ENCODE data around the gene FAM111A. TPM values are rescaled to one million over a fixed set of nuclear protein-coding genes. Genes with fewer than 3 reads are reported as not detected.

Gene FAM111A
- total and polyA plus RNA-seq, 9 of the 15 experiments (the other 6 are each of a cell fraction or from before 2014, with no cell fraction given) = 14.8 to 30.6 (median 20.1) TPM

- WGBS (ENCODE audit: insufficient coverage, low coverage, missing lambda C conversion rate) = 8% methylated on average over 2 of the region's 2 CpGs
- H4K20me1 ChIP-seq (replicated peaks; ENCODE audit: control insufficient read depth, insufficient read depth, low read length) = no peaks in the 10 kb centered on the region
- in situ Hi-C loops (cut with MboI) = loop anchor here (25.0 kb wide), 1 partner anchor 501 kb away; no protein-coding TSS in a partner anchor
- no peaks in the 10 kb centered on the region for H3K9me1 ChIP-seq (ENCODE audit: control insufficient read depth, insufficient read depth, low read length)
- FAIRE-seq = no peak
- no TSS peak for BruUV-seq (replicated peaks)
- no peak overlapping the region for H2AFZ ChIP-seq (ENCODE audit: low read depth, low read length)
- no peaks in the 10 kb centered on the region for H3K79me2 ChIP-seq (ENCODE audit: control insufficient read depth, insufficient read depth, low read length)
- H3K36me3 ChIP-seq (ENCODE audit: control insufficient read depth, insufficient read depth, low read length) = no peaks in the 10 kb centered on the region
- no peak for ATAC-seq
- intact Hi-C loops (cut with micrococcal nuclease) = no loop called here
- CTCF ChIA-PET (ENCODE audit: low intra/inter-chr PET ratio) = interaction anchor here (0.6 kb wide), 1 partner anchor 36 kb away, joined by 3 read pairs; no protein-coding TSS in a partner anchor
- H3K27ac ChIP-seq (ENCODE audit: extremely low read depth, low read depth, low read length) = no peak overlapping the region
- POLR2A ChIA-PET = no interaction called here
- peaks cover 4 to 14% of the 10 kb centered on the region in 2 experiments; a peak in 4 of 5 replicates for H3K4me1 ChIP-seq (replicated peaks in 1 of 2; ENCODE audit: control insufficient read depth in 2 of 2, insufficient read depth in 2 of 2, low read length in 2 of 2)
- DNase-seq (ENCODE audit: extremely low read depth in 1 of 4, low spot score in 3 of 4) = no peak
- H3K9me3 ChIP-seq (replicated peaks; ENCODE audit: control insufficient read depth, insufficient read depth, low read depth, low read length) = no peaks in the 10 kb centered on the region
- H3K4me3 ChIP-seq = no peak overlapping the region
- H3K4me2 ChIP-seq (ENCODE audit: insufficient read depth, low read length) = no peak overlapping the region
- H3K27me3 ChIP-seq (ENCODE audit: control insufficient read depth in 2 of 2, insufficient read depth in 2 of 2, low read length in 2 of 2) = no peaks in the 10 kb centered on the region
- TF ChIP-seq HCFC1 (IDR thresholded peaks at IDR 0.05; ENCODE audit: low read depth, low read length) = no peak
- TF ChIP-seq KLF13 (tag; IDR thresholded peaks at IDR 0.05; ENCODE audit: borderline replicate concordance, low read depth) = no peak
- TF ChIP-seq, protein P1, sequence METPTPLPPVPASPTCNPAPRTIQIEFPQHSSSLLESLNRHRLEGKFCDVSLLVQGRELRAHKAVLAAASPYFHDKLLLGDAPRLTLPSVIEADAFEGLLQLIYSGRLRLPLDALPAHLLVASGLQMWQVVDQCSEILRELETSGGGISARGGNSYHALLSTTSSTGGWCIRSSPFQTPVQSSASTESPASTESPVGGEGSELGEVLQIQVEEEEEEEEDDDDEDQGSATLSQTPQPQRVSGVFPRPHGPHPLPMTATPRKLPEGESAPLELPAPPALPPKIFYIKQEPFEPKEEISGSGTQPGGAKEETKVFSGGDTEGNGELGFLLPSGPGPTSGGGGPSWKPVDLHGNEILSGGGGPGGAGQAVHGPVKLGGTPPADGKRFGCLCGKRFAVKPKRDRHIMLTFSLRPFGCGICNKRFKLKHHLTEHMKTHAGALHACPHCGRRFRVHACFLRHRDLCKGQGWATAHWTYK (CRISPR knock-in tag; IDR thresholded peaks at IDR 0.05) = no peak
- TF ChIP-seq NR3C1 (CRISPR knock-in tag; IDR thresholded peaks at IDR 0.05) = no peak
- no peak for TF ChIP-seq SMC3 (conservative IDR thresholded peaks at IDR 0.05; ENCODE audit: insufficient read depth, low read depth, low read length)
- TF ChIP-seq C11orf30 (IDR thresholded peaks at IDR 0.05; ENCODE audit: low read depth) = no peak
- H3K9ac ChIP-seq (ENCODE audit: insufficient read depth in 1 of 2, low read depth in 2 of 2, low read length in 2 of 2) = no peak overlapping the region
These were observed 4.0 kb upstream of the FAM111A start for GRCh38 chr11:59138643-59139042.
